Neural cell (in vitro differentiated cells): ENCODE data around the gene DOCK8.

Experiments used
- EP300 ChIP-seq: fragments of 450-650 bp; conservative IDR thresholded peaks from 2 replicates; pipeline ENCODE4 v1.6.1; 2014; ENCODE audit warnings: antibody characterized with exemption, mild to moderate bottlenecking, moderate library complexity; ENCODE audit not compliant: poor library complexity, severe bottlenecking
- POLR2AphosphoS5 ChIP-seq: IDR thresholded peaks from 2 replicates; pipeline ENCODE4 v1.6.1; 2012
- RAD21 ChIP-seq: fragments of 450-650 bp; conservative IDR thresholded peaks from 2 replicates; pipeline ENCODE4 v1.6.1; 2014; ENCODE audit warnings: antibody characterized with exemption, mild to moderate bottlenecking, moderate library complexity

GRCh38 chr9:488448-488847, 273.8 kb downstream of the DOCK8 start:
- TF ChIP-seq POLR2AphosphoS5 (no peak), RAD21 (no peak), EP300 (no peak)
